Measurements from ENCODE around the gene ELMOD2. TPM values are rescaled to one million over a fixed set of nuclear protein-coding genes. Genes with fewer than 3 reads are reported as not detected.

ELMOD2 gene, protein sequence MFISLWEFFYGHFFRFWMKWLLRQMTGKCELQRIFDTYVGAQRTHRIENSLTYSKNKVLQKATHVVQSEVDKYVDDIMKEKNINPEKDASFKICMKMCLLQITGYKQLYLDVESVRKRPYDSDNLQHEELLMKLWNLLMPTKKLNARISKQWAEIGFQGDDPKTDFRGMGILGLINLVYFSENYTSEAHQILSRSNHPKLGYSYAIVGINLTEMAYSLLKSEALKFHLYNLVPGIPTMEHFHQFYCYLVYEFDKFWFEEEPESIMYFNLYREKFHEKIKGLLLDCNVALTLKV
- 14.3 and 21.3 TPM in 2 replicates for total RNA-seq

DNA sequence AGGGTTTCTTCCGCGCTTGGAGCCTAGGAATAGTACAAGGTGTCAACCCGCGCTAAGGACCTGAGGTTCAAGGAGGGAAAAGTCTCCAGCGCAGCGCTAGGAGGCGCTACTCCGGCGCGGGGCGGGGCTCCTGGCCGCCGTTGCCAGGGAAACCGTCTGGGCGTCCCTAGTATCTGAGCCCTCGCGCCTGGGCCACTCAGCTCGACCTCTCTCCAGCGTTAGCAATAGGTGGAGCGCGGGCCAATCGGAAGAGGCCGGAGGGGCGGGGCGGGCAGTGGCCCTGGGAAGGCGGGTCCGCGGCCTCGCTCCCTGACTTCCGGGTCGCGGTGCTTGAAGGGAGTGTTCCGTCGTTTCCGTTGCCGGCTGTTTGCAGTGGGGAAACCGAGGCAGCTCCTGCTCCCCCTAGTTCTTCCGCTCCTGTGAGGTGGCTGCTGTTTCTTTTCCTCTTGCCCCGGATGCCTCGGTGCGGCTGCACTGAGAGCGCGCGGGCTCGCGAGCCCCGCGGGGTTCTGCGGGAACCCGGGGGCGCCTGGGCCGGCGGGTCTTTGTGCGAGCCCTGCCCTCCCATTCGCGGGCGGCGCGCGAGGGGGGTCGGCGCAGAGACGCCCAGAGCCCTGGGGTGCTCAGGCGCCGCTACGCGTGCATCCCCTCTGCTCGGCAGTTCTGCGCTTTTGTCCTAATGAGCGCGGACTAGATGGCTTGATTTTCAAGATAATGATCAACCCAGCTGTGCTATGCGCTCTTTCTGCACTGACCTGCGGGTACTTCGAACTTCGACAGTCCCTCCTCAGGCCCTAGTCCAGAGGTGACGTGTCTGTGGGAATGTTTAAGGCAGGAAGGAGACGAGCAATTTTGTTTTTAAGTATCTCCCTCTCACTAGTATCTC lies at the start of gene ELMOD2:
Gene ELMOD2 (plus strand): TSS at position 312 of the 886 bp plus-strand sequence. CDS start 1,261 bp downstream, outside the sequence.

DNA sequence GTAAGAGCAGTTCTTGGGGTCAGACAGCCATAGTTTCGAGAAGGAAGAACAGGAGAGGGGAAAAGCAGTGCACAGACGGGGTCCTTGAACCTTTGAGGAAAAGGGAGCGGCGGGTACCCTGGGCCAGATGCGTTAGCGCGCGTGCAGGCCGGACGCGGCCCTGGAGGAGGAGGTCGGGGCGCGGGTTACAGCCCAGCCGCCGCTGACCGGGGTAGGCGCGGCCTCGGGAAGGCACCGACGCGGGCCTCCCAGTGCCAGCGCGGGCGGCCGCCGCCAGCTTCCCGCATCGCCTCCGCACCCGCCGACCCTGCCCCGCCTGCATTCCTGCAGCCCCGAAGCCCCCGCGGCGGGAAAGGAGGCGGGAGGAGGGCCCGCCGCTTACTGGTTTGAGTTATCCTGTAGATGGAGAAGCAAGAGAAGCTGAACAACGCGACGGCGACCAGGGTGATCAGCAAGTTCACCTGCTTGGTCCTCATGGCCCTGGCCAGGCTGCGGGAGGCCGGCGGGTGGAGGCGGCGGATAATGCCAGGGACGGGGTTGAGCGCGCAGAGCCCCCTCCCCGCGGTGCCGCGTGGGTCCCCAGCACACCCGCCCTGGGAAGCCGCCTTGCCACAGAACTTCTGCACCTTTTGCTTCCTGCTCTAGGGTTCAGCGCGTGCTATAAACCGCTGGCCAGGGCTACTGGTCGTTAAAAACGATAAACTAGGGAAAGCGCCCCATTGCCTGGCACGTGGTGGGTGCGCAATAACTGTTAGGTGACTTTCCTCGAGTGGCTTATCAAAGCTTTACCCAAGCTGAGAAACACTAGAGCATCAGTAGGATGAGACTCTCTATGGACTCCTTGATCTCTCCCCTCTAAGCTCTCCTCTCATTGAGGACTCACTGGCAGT lies 26.0 kb upstream of the ELMOD2 start, which contains the start of gene MGAT4D:
Gene MGAT4D (minus strand): TSS at position 547 of the 890 bp plus-strand sequence. CDS start 71 bp downstream, at position 476.

GRCh38 chr4:140568507-140569306 lies 44.7 kb downstream of the ELMOD2 start, which contains the start of gene UCP1:
Gene UCP1, minus strand, starts transcription at chr4:140568961. Its CDS starts 232 bp downstream, at chr4:140568729.

Other genes with a start within 250 kb of the ELMOD2 start
- gene SCOC, start 150.5 kb upstream of the ELMOD2 start, total RNA-seq: 42.3 and 45.0 TPM in 2 replicates
- 0.09 and 0.11 TPM in 2 replicates for gene CLGN, start 96.5 kb upstream of the ELMOD2 start, total RNA-seq
- not detected in 2 replicates for gene MGAT4D, start 25.9 kb upstream of the ELMOD2 start, total RNA-seq
- not detected in 2 replicates for gene UCP1, start 44.8 kb downstream of the ELMOD2 start, total RNA-seq
- 47.0 and 51.6 TPM in 2 replicates for gene TBC1D9, start 232.2 kb downstream of the ELMOD2 start, total RNA-seq

Measured in dermis lymphatic vessel endothelial cell (primary cell).